B cell (primary cell): ENCODE results near the gene ZNF521. TPM values are rescaled to one million over a fixed set of nuclear protein-coding genes. Genes with fewer than 3 reads are reported as not detected.

Experiments
- ATAC-seq: fragments of 200-7000 bp; cut with Tn5 transposase; one replicate; pipeline ENCODE4 v1.10.0; 2021; ENCODE audit warnings: low read depth, mild to moderate bottlenecking, moderate number of reproducible peaks, moderate library complexity
- CTCF ChIA-PET: fragments of 350-600 bp; sonication (Branson Sonifier 250); formaldehyde crosslinking; loops from one replicate; lab custom pipeline; 2021; ENCODE audit warnings: antibody characterized with exemption, inconsistent platforms; lab: Charles Lee
- POLR2A ChIA-PET: fragments of 350-600 bp; sonication (Branson Sonifier 250); formaldehyde crosslinking; loops from one replicate; lab custom pipeline; 2021; ENCODE audit warnings: antibody characterized with exemption; lab: Charles Lee
- DNase-seq: peaks from one replicate; pipeline ENCODE4 v3.0.0; 2013
- H2AFZ ChIP-seq: 2 replicates; pipeline ENCODE4 v1.6.1; 2012; ENCODE audit warnings: mild to moderate bottlenecking, low read depth, low read length; ENCODE audit not compliant: insufficient read depth, poor library complexity, severe bottlenecking
- H3K27ac ChIP-seq, 2 donors: 1 replicate in 1 of 2; 2 replicates in 1 of 2; pipeline ENCODE4 v1.5.1; 2012 to 2013; ENCODE audit warnings: low read length in 2 of 2, mild to moderate bottlenecking in 2 of 2, moderate library complexity in 1 of 2
- H3K27me3 ChIP-seq, 4 experiments: fragments of 200-600 bp in 1 of 4; sonication (generic) in 1 of 4; replicated peaks in 1 of 4; 1 replicate in 2 of 4; 2 replicates in 2 of 4; pipeline versions ENCODE4 v1.6.1 to v1.7.0; 2013 to 2016; ENCODE audit warnings: low read length in 3 of 4, mild to moderate bottlenecking in 2 of 4, mixed read lengths in 1 of 4, moderate library complexity in 1 of 4; ENCODE audit not compliant: insufficient read depth in 4 of 4, control insufficient read depth in 3 of 4; ENCODE audit errors: control extremely low read depth in 1 of 4
- H3K36me3 ChIP-seq, 2 experiments: replicated peaks in 1 of 2; 1 replicate in 1 of 2; 2 replicates in 1 of 2; pipeline versions ENCODE4 v1.6.1 to v1.7.1; 2013; ENCODE audit warnings: low read length in 1 of 2; ENCODE audit not compliant: insufficient read depth in 2 of 2, control insufficient read depth in 1 of 2; ENCODE audit errors: control extremely low read depth in 1 of 2, extremely low read depth in 1 of 2
- H3K4me1 ChIP-seq, 2 donors: fragments of 200-600 bp in 1 of 2; sonication (generic) in 1 of 2; 1 replicate in 1 of 2; 2 replicates in 1 of 2; pipeline versions ENCODE4 v1.5.1 to v1.6.1; 2013 to 2017; ENCODE audit warnings: low read length in 2 of 2; ENCODE audit not compliant: control insufficient read depth in 2 of 2, insufficient read depth in 2 of 2
- H3K4me2 ChIP-seq: replicated peaks from 2 replicates; pipeline ENCODE3; 2012; ENCODE audit warnings: mild to moderate bottlenecking, low read depth, low read length; ENCODE audit not compliant: poor library complexity, severe bottlenecking
- H3K4me3 ChIP-seq, 5 experiments: fragments of 200-600 bp in 1 of 5; sonication (generic) in 1 of 5; 1 replicate in 3 of 5; 2 replicates in 2 of 5; pipeline versions ENCODE4 v1.5.1 to v1.7.0; 2011 to 2016; ENCODE audit warnings: low read length in 4 of 5, mild to moderate bottlenecking in 4 of 5, low read depth in 2 of 5, control low read depth in 1 of 5, moderate library complexity in 1 of 5; ENCODE audit not compliant: insufficient read depth in 1 of 5; ENCODE audit errors: control extremely low read depth in 1 of 5, extremely low read depth in 1 of 5
- H3K79me2 ChIP-seq: fragments of 200-600 bp; sonication (generic); one replicate; pipeline ENCODE4 v1.6.0; 2016; ENCODE audit warnings: low read length; ENCODE audit not compliant: control insufficient read depth, insufficient read depth
- H3K9ac ChIP-seq: fragments of 200-600 bp; sonication (generic); 2 replicates; pipeline ENCODE4 v1.6.1; 2017; ENCODE audit warnings: mild to moderate bottlenecking, low read length, moderate library complexity
- H3K9me3 ChIP-seq, 3 donors: one replicate each; pipeline versions ENCODE4 v1.6.1 to v1.7.1; 2013; ENCODE audit warnings: low read length in 2 of 3; ENCODE audit not compliant: control insufficient read depth in 2 of 3, insufficient read depth in 1 of 3; ENCODE audit errors: control extremely low read depth in 1 of 3
- H4K20me1 ChIP-seq: 2 replicates; pipeline ENCODE4 v1.6.0; 2012; ENCODE audit warnings: mild to moderate bottlenecking, low read length; ENCODE audit not compliant: insufficient read depth, control insufficient read depth, poor library complexity, severe bottlenecking
- H3K27ac Mint-ChIP-seq: one replicate; pipeline ENCODE4 v1.8.0; 2021; ENCODE audit warnings: mixed read lengths
- H3K27me3 Mint-ChIP-seq: one replicate; pipeline ENCODE4 v1.8.0; 2021; ENCODE audit warnings: mixed read lengths
- H3K4me1 Mint-ChIP-seq: one replicate; pipeline ENCODE4 v1.8.0; 2021; ENCODE audit warnings: mixed read lengths
- H3K4me3 Mint-ChIP-seq: one replicate; pipeline ENCODE4 v1.8.0; 2021; ENCODE audit warnings: mixed read lengths
- H3K9me3 Mint-ChIP-seq: one replicate; pipeline ENCODE4 v1.8.0; 2022; ENCODE audit warnings: mixed read lengths; ENCODE audit not compliant: insufficient read depth
- CTCF ChIP-seq: fragments of 200-600 bp; IDR thresholded peaks from one replicate; pipeline ENCODE4 v1.8.0; 2022; ENCODE audit warnings: antibody characterized with exemption, mild to moderate bottlenecking
- EZH2 ChIP-seq: IDR thresholded peaks from 2 replicates; pipeline ENCODE4 v1.6.1; 2012; ENCODE audit warnings: borderline replicate concordance, low read depth, mild to moderate bottlenecking, moderate library complexity, low read length; ENCODE audit not compliant: insufficient read depth, poor library complexity, severe bottlenecking
- WGBS: methylation state at CpG from one replicate; pipeline ENCODE4 v1.1.5; 2013; ENCODE audit warnings: missing lambda C conversion rate; ENCODE audit not compliant: insufficient coverage; 5-methylcytosine and 5-hydroxymethylcytosine counted together
- intact Hi-C: fragments of 100-400 bp; cut with micrococcal nuclease; formaldehyde crosslinking; loops from one replicate; pipeline ENCODE4 v1.10.0; 2022
- polyA plus RNA-seq: library from polyadenylated mRNA; depleted of rRNA; stranded (reverse); fragments of >200 nt; gene quantifications from 2 replicates; pipeline ENCODE4 v1.2.3, GENCODE V29; 2012
- total RNA-seq, 2 donors: library from RNA; stranded (reverse); fragments of 120-200 nt in 1 of 2; gene quantifications; 1 replicate in 1 of 2; 2 replicates in 1 of 2; pipeline versions ENCODE4 v1.2.3 to v1.2.4, GENCODE V29; 2013 to 2022

The ZNF521 gene
- total and polyA plus RNA-seq, 2 donors (not counting 1 experiment from before 2014, with no cell fraction given) = 0.04 to 9.0 TPM

GRCh38 chr18:25283781-25284180 is 68.2 kb downstream of the ZNF521 start:
- Mint-ChIP-seq H3K4me1 (peaks cover 6% of the 10 kb centered on the region), H3K27me3 (peaks cover 14% of the 10 kb centered on the region), H3K4me3 (no peak overlapping the region), H3K9me3 (no peaks in the 10 kb centered on the region), H3K27ac (no peak overlapping the region)
- Histone ChIP-seq H4K20me1 (no peaks in the 10 kb centered on the region), H3K36me3 (no peaks in the 10 kb centered on the region), H3K4me3 (no peak overlapping the region), H3K27me3 (no peaks in the 10 kb centered on the region), H3K27ac (no peak overlapping the region), H3K4me2 (no peak overlapping the region), H2AFZ (no peak overlapping the region), H3K9me3 (peaks cover 0 to 1% (median 0%) of the 10 kb centered on the region in 3 donors), H3K4me1 (peaks cover 0 to 4% of the 10 kb centered on the region in 2 donors), H3K79me2 (no peaks in the 10 kb centered on the region), H3K9ac (no peak overlapping the region)
- TF ChIP-seq CTCF (no peak), EZH2 (no peak)
- 86% methylated on average over 1 of the region's 2 CpGs for WGBS
- ChIA-PET POLR2A (no interaction called here), CTCF (interaction anchor here (1.4 kb wide), 1 partner anchor 12 kb away, joined by 3 read pairs; no protein-coding TSS in a partner anchor)
- DNase-seq (no peak), ATAC-seq (no peak)
- intact Hi-C loops = no loop called here

GRCh38 chr18:25282896-25283703 is 68.9 kb downstream of the ZNF521 start:
- DNase-seq (no peak), ATAC-seq (no peak)
- Histone ChIP-seq H3K27me3 (no peaks in the 10 kb centered on the region), H3K4me3 (no peak overlapping the region), H3K9ac (no peak overlapping the region), H2AFZ (no peak overlapping the region), H3K9me3 (peaks cover 0 to 1% (median 0%) of the 10 kb centered on the region in 3 donors), H3K27ac (no peak overlapping the region), H3K79me2 (no peaks in the 10 kb centered on the region), H3K36me3 (no peaks in the 10 kb centered on the region), H3K4me2 (no peak overlapping the region), H3K4me1 (peaks cover 0 to 4% of the 10 kb centered on the region in 2 donors), H4K20me1 (no peaks in the 10 kb centered on the region)
- Mint-ChIP-seq H3K27ac (no peak overlapping the region), H3K27me3 (peaks cover 17% of the 10 kb centered on the region), H3K9me3 (no peaks in the 10 kb centered on the region), H3K4me3 (no peak overlapping the region), H3K4me1 (peaks cover 6% of the 10 kb centered on the region)
- intact Hi-C loops = no loop called here
- TF ChIP-seq CTCF (no peak), EZH2 (no peak)
- ChIA-PET POLR2A (no interaction called here), CTCF (no interaction called here)
- 87% methylated on average over 2 of the region's 4 CpGs for WGBS
